Gastroesophageal sphincter (tissue), 4 donors: ENCODE data around the gene EIF6. TPM values are rescaled to one million over a fixed set of nuclear protein-coding genes. Genes with fewer than 3 reads are reported as not detected.
A peak's percentile ranks its signal among the peaks of the same experiment; 100 is the strongest.

Source experiments
- ATAC-seq: fragments of 150-250 bp; one replicate; pipeline ENCODE4 v1.9.1; 2016; ENCODE audit warnings: mild to moderate bottlenecking, moderate library complexity
- H3K27ac ChIP-seq, 4 donors: fragments of 200-600 bp; sonication (generic) in 3 of 4; 1 replicate in 3 of 4; 2 replicates in 1 of 4; pipeline ENCODE4 v1.5.1; 2016 to 2019
- H3K27me3 ChIP-seq: fragments of 200-600 bp; sonication (generic); one replicate; pipeline ENCODE4 v1.5.1; 2019
- H3K36me3 ChIP-seq, 2 donors: fragments of 200-600 bp; sonication (generic); one replicate each; pipeline ENCODE4 v1.5.1; 2019; ENCODE audit warnings: control low read depth in 1 of 2
- H3K4me1 ChIP-seq, 3 donors: fragments of 200-600 bp; sonication (generic); 1 replicate in 2 of 3; 2 replicates in 1 of 3; pipeline ENCODE4 v1.5.1; 2016 to 2019; ENCODE audit warnings: control low read depth in 2 of 3
- H3K4me3 ChIP-seq, 2 donors: fragments of 200-600 bp; sonication (generic); one replicate each; pipeline ENCODE4 v1.5.1; 2019; ENCODE audit warnings: mild to moderate bottlenecking in 1 of 2, moderate library complexity in 1 of 2
- H3K9me3 ChIP-seq, 3 donors: fragments of 200-600 bp; sonication (generic); one replicate each; pipeline ENCODE4 v1.5.1; 2017 to 2019; ENCODE audit warnings: control low read depth in 2 of 3
- CTCF ChIP-seq, 4 experiments: fragments of 200-600 bp in 2 of 4; fragments of 450-650 bp in 2 of 4; sonication (generic) in 1 of 4; IDR thresholded peaks; one replicate each; pipeline ENCODE4 v1.5.1; 2017 to 2019; ENCODE audit warnings: antibody characterized with exemption in 4 of 4, mild to moderate bottlenecking in 2 of 4, moderate library complexity in 2 of 4
- EP300 ChIP-seq: sonication (generic); formaldehyde crosslinking; IDR thresholded peaks from one replicate; pipeline ENCODE4 v1.6.1; 2017; ENCODE audit warnings: antibody characterized with exemption, mild to moderate bottlenecking
- POLR2A ChIP-seq, 2 donors: fragments of 450-650 bp; IDR thresholded peaks; one replicate each; pipeline ENCODE4 v1.6.1; 2017; ENCODE audit warnings: antibody characterized with exemption in 2 of 2, mild to moderate bottlenecking in 2 of 2, moderate library complexity in 1 of 2
- POLR2AphosphoS5 ChIP-seq: sonication (generic); formaldehyde crosslinking; IDR thresholded peaks from one replicate; pipeline ENCODE4 v1.6.1; 2017; ENCODE audit warnings: antibody characterized with exemption
- WGBS, 2 donors: methylation state at CpG; one replicate each; pipeline ENCODE4 v1.1.5; 2018; ENCODE audit warnings: low coverage in 1 of 2; 5-methylcytosine and 5-hydroxymethylcytosine counted together
- total RNA-seq, 4 donors: library from RNA; depleted of rRNA; stranded (reverse); fragments of >200 nt; gene quantifications; one replicate each; pipeline ENCODE4 v1.1.0, GENCODE V29; 2016

Gene EIF6
- total RNA-seq, 4 donors from 2014 or later = 66.0 to 92.4 (median 80.8) TPM

- no peak for TF ChIP-seq POLR2AphosphoS5
- no peak for TF ChIP-seq POLR2A (IDR thresholded peaks at IDR 0.05)
- TF ChIP-seq EP300 = no peak
- TF ChIP-seq CTCF (IDR thresholded peaks at IDR 0.05) = no peak
- no peak for ATAC-seq
- Histone ChIP-seq H3K4me1 (peaks cover 9 to 54% (median 24%) of the 10 kb centered on the region in 3 donors), H3K27ac (peak overlapping the region in 2 of 4 donors; percentile 96 to 99), H3K9me3 (no peaks in the 10 kb centered on the region), H3K4me3 (no peak overlapping the region), H3K36me3 (peaks cover 0 to 33% of the 10 kb centered on the region in 2 donors), H3K27me3 (no peaks in the 10 kb centered on the region)
- WGBS, 2 donors = 76 to 86% methylated on average over 1 to 4 of the region's 7 CpGs
Observed at GRCh38 chr20:35279533-35280174, 4.9 kb downstream of the EIF6 start.

- 80% methylated on average over 1 of the region's 5 CpGs for whole genome bisulfite sequencing, 2 donors
- H3K4me3 ChIP-seq = no peak overlapping the region
- peaks cover 0 to 39% of the 10 kb centered on the region in 2 donors for H3K36me3 ChIP-seq
- H3K27me3 ChIP-seq = no peaks in the 10 kb centered on the region
- H3K9me3 ChIP-seq = no peaks in the 10 kb centered on the region
- ATAC-seq = no peak
- TF ChIP-seq EP300 = no peak
- TF ChIP-seq POLR2A (IDR thresholded peaks at IDR 0.05) = no peak
- TF ChIP-seq CTCF (IDR thresholded peaks at IDR 0.05) = no peak
- TF ChIP-seq POLR2AphosphoS5 = no peak
- peaks cover 9 to 53% (median 24%) of the 10 kb centered on the region in 3 donors for H3K4me1 ChIP-seq
- H3K27ac ChIP-seq = peak overlapping the region; percentile 92 to 99 (median 95)
Observed at GRCh38 chr20:35279040-35279439, 5.5 kb downstream of the EIF6 start.

GRCh38 chr20:35277531-35278395 lies 6.8 kb downstream of the EIF6 start, which contains the start of gene MMP24OS:
Gene MMP24OS, minus strand, starts transcription at chr20:35278122. Its CDS starts 193 bp downstream, at chr20:35277929.
- H3K27ac ChIP-seq = peak within 1 kb of the TSS; percentile 92 to 99 (median 95)
- H3K27me3 ChIP-seq = no peaks in the 10 kb centered on the region
- peaks cover 0 to 39% of the 10 kb centered on the region in 2 donors for H3K36me3 ChIP-seq
- 0% methylated on average over 12 of the region's 76 CpGs; no CpG with 5 or more reads in 1 of the 2 donors for WGBS, 2 donors
- H3K4me1 ChIP-seq = peaks cover 4 to 40% (median 12%) of the 10 kb centered on the region in 3 donors
- ATAC-seq = peak; percentile 96
- TF ChIP-seq POLR2AphosphoS5 (peak; percentile 99), POLR2A (IDR thresholded peaks at IDR 0.05) (peak; percentile 96 to 97), CTCF (IDR thresholded peaks at IDR 0.05) (peak in 2 of 4 experiments; percentile 10 to 41), EP300 (no peak)
- no peaks in the 10 kb centered on the region for H3K9me3 ChIP-seq
- H3K4me3 ChIP-seq = peak within 1 kb of the TSS; percentile 63 to 72

- H3K27me3 ChIP-seq = no peaks in the 10 kb centered on the region
- no peak for ATAC-seq
- peak overlapping the region; percentile 63 to 72 for H3K4me3 ChIP-seq
- peaks cover 0 to 39% of the 10 kb centered on the region in 2 donors for H3K36me3 ChIP-seq
- 0 to 18% methylated on average over 6 of the region's 10 CpGs for WGBS, 2 donors
- TF ChIP-seq POLR2AphosphoS5 (no peak), CTCF (IDR thresholded peaks at IDR 0.05) (no peak), EP300 (no peak), POLR2A (IDR thresholded peaks at IDR 0.05) (no peak)
- H3K9me3 ChIP-seq = no peaks in the 10 kb centered on the region
- peak overlapping the region; percentile 92 to 99 (median 95) for H3K27ac ChIP-seq
- peaks cover 4 to 34% (median 12%) of the 10 kb centered on the region in 3 donors for H3K4me1 ChIP-seq
Observed at GRCh38 chr20:35277127-35277526, 7.4 kb downstream of the EIF6 start.
